Measurements from ENCODE around the gene TMEM213. TPM values are rescaled to one million over a fixed set of nuclear protein-coding genes. Genes with fewer than 3 reads are reported as not detected.

Gene TMEM213
- total and polyA plus RNA-seq, 2 of the 8 experiments (the other 6 are each of a cell fraction or from before 2014, with no cell fraction given): 0.21 to 0.67 TPM

GRCh38 chr7:138834583-138834982, 36.8 kb downstream of the TMEM213 start:
- Histone ChIP-seq H2BK120ac (replicated peaks; ENCODE audit: low read depth, low read length) (no peak overlapping the region), H3K14ac (ENCODE audit: insufficient read length) (no peak overlapping the region), H3K36me3 (ENCODE audit: control insufficient read depth in 2 of 4, insufficient read depth in 4 of 4, low read length in 3 of 4) (peaks cover 0 to 15% (median 7%) of the 10 kb centered on the region in 4 experiments; a peak in 3 of 8 replicates), H4K5ac (ENCODE audit: insufficient read length, low read depth, low read length) (no peak overlapping the region), H2BK20ac (ENCODE audit: low read length) (no peak overlapping the region), H3K23me2 (ENCODE audit: low read depth, low read length) (no peaks in the 10 kb centered on the region), H3K56ac (replicated peaks; ENCODE audit: insufficient read length, low read depth, low read length) (no peak overlapping the region), H2BK12ac (ENCODE audit: low read depth, low read length) (no peak overlapping the region), H3K9me3 (ENCODE audit: insufficient read depth in 2 of 2, low read depth in 1 of 2, low read length in 1 of 2) (no peaks in the 10 kb centered on the region), H2AK5ac (ENCODE audit: low read depth, low read length) (no peak overlapping the region), H2AFZ (ENCODE audit: low read length) (no peak overlapping the region), H3K4ac (replicated peaks; ENCODE audit: insufficient read length, low read depth, low read length) (no peak overlapping the region), H3K79me1 (ENCODE audit: low read depth, low read length) (no peaks in the 10 kb centered on the region), H3K9ac (replicated peaks in 1 of 4; ENCODE audit: extremely low read depth in 1 of 4, low read depth in 3 of 4, low read length in 3 of 4) (no peak overlapping the region; a peak in 1 of 7 replicates), H2BK5ac (ENCODE audit: low read depth, low read length) (no peak overlapping the region), H3K4me2 (ENCODE audit: insufficient read depth in 1 of 2, low read depth in 2 of 2, low read length in 2 of 2) (no peak overlapping the region), H3K27me3 (replicated peaks in 1 of 4; ENCODE audit: control insufficient read depth in 3 of 4, extremely low read depth in 1 of 4, insufficient read depth in 3 of 4, low read length in 3 of 4) (no peaks in the 10 kb centered on the region), H3K4me3 (ENCODE audit: extremely low read depth in 1 of 4, insufficient read depth in 2 of 4, low read depth in 3 of 4, low read length in 4 of 4) (no peak overlapping the region), H4K91ac (replicated peaks; ENCODE audit: insufficient read length, low read length) (no peak overlapping the region), H3K23ac (ENCODE audit: insufficient read length) (no peak overlapping the region), H2BK15ac (ENCODE audit: low read length) (no peak overlapping the region), H3K18ac (ENCODE audit: extremely low read depth, low read length) (no peak overlapping the region), H4K8ac (ENCODE audit: extremely low read depth, insufficient read depth, low read length) (no peak overlapping the region), H4K20me1 (replicated peaks in 1 of 2; ENCODE audit: control insufficient read depth in 1 of 2, insufficient read depth in 2 of 2, low read length in 2 of 2) (no peaks in the 10 kb centered on the region), H3K79me2 (ENCODE audit: control insufficient read depth in 1 of 2, insufficient read depth in 2 of 2, low read length in 2 of 2) (no peaks in the 10 kb centered on the region), H3K27ac (ENCODE audit: low read depth, low read length) (no peak overlapping the region), H3K4me1 (replicated peaks in 1 of 4; ENCODE audit: control insufficient read depth in 3 of 4, insufficient read depth in 4 of 4, low read length in 3 of 4) (no peaks in the 10 kb centered on the region)
- ChIA-PET POLR2A (ENCODE audit: partially characterized antibody) (no interaction called here), CTCF (ENCODE audit: partially characterized antibody) (no interaction called here)
- FAIRE-seq (no peak), DNase-seq (ENCODE audit: low read depth in 1 of 2, low spot score in 2 of 2) (no peak)
- WGBS, 2 experiments (ENCODE audit: extremely low coverage in 1 of 2, insufficient coverage in 1 of 2, insufficient read length in 1 of 2, insufficient replicate concordance in 2 of 2, low coverage in 1 of 2, low lambda C conversion rate in 2 of 2, missing lambda C conversion rate in 1 of 2): 88% methylated on average over 9 of the region's 9 CpGs; no CpG with 5 or more reads in 1 of the 2 experiments
- TF ChIP-seq RXRA (IDR thresholded peaks at IDR 0.05; ENCODE audit: insufficient read depth, low read depth, low read length): no peak
- TF ChIP-seq TCF12 (IDR thresholded peaks at IDR 0.05; ENCODE audit: low read depth, low read length): no peak
- TF ChIP-seq, protein P1, sequence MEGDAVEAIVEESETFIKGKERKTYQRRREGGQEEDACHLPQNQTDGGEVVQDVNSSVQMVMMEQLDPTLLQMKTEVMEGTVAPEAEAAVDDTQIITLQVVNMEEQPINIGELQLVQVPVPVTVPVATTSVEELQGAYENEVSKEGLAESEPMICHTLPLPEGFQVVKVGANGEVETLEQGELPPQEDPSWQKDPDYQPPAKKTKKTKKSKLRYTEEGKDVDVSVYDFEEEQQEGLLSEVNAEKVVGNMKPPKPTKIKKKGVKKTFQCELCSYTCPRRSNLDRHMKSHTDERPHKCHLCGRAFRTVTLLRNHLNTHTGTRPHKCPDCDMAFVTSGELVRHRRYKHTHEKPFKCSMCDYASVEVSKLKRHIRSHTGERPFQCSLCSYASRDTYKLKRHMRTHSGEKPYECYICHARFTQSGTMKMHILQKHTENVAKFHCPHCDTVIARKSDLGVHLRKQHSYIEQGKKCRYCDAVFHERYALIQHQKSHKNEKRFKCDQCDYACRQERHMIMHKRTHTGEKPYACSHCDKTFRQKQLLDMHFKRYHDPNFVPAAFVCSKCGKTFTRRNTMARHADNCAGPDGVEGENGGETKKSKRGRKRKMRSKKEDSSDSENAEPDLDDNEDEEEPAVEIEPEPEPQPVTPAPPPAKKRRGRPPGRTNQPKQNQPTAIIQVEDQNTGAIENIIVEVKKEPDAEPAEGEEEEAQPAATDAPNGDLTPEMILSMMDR (IDR thresholded peaks at IDR 0.05; ENCODE audit: control extremely low read depth in 1 of 3, insufficient read depth in 1 of 3, low read depth in 1 of 3, low read length in 3 of 3): no peak
- TF ChIP-seq, protein P2, sequence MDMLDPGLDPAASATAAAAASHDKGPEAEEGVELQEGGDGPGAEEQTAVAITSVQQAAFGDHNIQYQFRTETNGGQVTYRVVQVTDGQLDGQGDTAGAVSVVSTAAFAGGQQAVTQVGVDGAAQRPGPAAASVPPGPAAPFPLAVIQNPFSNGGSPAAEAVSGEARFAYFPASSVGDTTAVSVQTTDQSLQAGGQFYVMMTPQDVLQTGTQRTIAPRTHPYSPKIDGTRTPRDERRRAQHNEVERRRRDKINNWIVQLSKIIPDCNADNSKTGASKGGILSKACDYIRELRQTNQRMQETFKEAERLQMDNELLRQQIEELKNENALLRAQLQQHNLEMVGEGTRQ (IDR thresholded peaks at IDR 0.05; ENCODE audit: low read length): no peak
- TF ChIP-seq HDAC2 (IDR thresholded peaks at IDR 0.05; ENCODE audit: borderline replicate concordance in 1 of 2, low read depth in 2 of 2, low read length in 2 of 2): no peak
- no peak for TF ChIP-seq SRF (IDR thresholded peaks at IDR 0.05; ENCODE audit: low read depth, low read length)
- TF ChIP-seq SUZ12 (IDR thresholded peaks at IDR 0.05; ENCODE audit: low read length): no peak
- no peak for TF ChIP-seq JUN (IDR thresholded peaks at IDR 0.05; ENCODE audit: low read depth, low read length)
- TF ChIP-seq SAP30 (IDR thresholded peaks at IDR 0.05; ENCODE audit: insufficient read depth, insufficient replicate concordance, low read length): no peak
- TF ChIP-seq ZNF274 (IDR thresholded peaks at IDR 0.05; ENCODE audit: borderline replicate concordance, extremely low read depth, low read length): no peak

Measured in H1 (cell line).